Measurements from ENCODE around the gene MUS81. TPM values are rescaled to one million over a fixed set of nuclear protein-coding genes. Genes with fewer than 3 reads are reported as not detected.
A peak's percentile ranks its signal among the peaks of the same experiment; 100 is the strongest.

Gene MUS81
- total and polyA plus RNA-seq, 2 of the 13 experiments (the other 11 are each of a cell fraction or from before 2014, with no cell fraction given): 25.6 to 30.2 TPM

- TF ChIP-seq ZNF687 (CRISPR knock-in tag; IDR thresholded peaks at IDR 0.05) (peak; percentile 91), ZNF782 (CRISPR knock-in tag; IDR thresholded peaks at IDR 0.05; ENCODE audit: borderline replicate concordance) (no peak; the same call in 1 of the 2 replicates), ZNF451 (CRISPR knock-in tag; IDR thresholded peaks at IDR 0.05) (peak; percentile 76), ZNF878 (CRISPR knock-in tag; IDR thresholded peaks at IDR 0.05) (peak; percentile 46; the same call in 1 of the 2 replicates), NR2F2 (IDR thresholded peaks at IDR 0.05; ENCODE audit: borderline replicate concordance, low read depth) (no peak; the same call in 1 of the 2 replicates), ZSCAN21 (CRISPR knock-in tag; IDR thresholded peaks at IDR 0.05; ENCODE audit: borderline replicate concordance) (peak; percentile 83), ASH2L (IDR thresholded peaks at IDR 0.05; ENCODE audit: insufficient read length, low read depth, low read length) (peak; percentile 58), ZNF143 (CRISPR knock-in tag; IDR thresholded peaks at IDR 0.05) (peak; percentile 40; the same call in 1 of the 2 replicates), KMT2A (CRISPR knock-in tag; IDR thresholded peaks at IDR 0.05) (0 out of 2 replicates have a peak, but pooled peaks have one; percentile 32), ZFP36L1 (CRISPR knock-in tag; IDR thresholded peaks at IDR 0.05) (peak; percentile 89; the same call in 1 of the 2 replicates), E2F2 (CRISPR knock-in tag; IDR thresholded peaks at IDR 0.05; ENCODE audit: borderline replicate concordance) (peak; percentile 85; the same call in 1 of the 2 replicates), ISX (CRISPR knock-in tag; conservative IDR thresholded peaks at IDR 0.05) (0 out of 2 replicates have a peak, but pooled peaks have one; percentile 45), ZNF724P (CRISPR knock-in tag; IDR thresholded peaks at IDR 0.05; ENCODE audit: borderline replicate concordance) (no peak), CBX1 (IDR thresholded peaks at IDR 0.05; ENCODE audit: low read depth) (no peak), ZNF589 (CRISPR knock-in tag; conservative IDR thresholded peaks at IDR 0.05) (no peak), ZBTB7B (CRISPR knock-in tag; IDR thresholded peaks at IDR 0.05) (no peak; the same call in 1 of the 2 replicates), STAT5B (CRISPR knock-in tag; IDR thresholded peaks at IDR 0.05) (no peak), SALL1 (CRISPR knock-in tag; IDR thresholded peaks at IDR 0.05) (peak; percentile 90), JARID2 (CRISPR knock-in tag; IDR thresholded peaks at IDR 0.05; ENCODE audit: insufficient replicate concordance) (no peak), ZNF138 (CRISPR knock-in tag; IDR thresholded peaks at IDR 0.05; ENCODE audit: low read depth) (peak; percentile 80; the same call in 1 of the 2 replicates), ZNF720 (CRISPR knock-in tag; IDR thresholded peaks at IDR 0.05) (no peak), ZNF263 (CRISPR knock-in tag; IDR thresholded peaks at IDR 0.05) (peak; percentile 67; the same call in 1 of the 2 replicates)
Measured at GRCh38 chr11:65890324-65891218, 30.3 kb downstream of the MUS81 start, which contains the start of gene CCDC85B (continued).

Measured in HepG2 (cell line).